ENCODE data around the gene ABCC3.

- no peak for TF ChIP-seq CTCF (IDR thresholded peaks at IDR 0.05)
- TF ChIP-seq ZFX (IDR thresholded peaks at IDR 0.05; ENCODE audit: borderline replicate concordance): no peak
These were observed 49.3 kb upstream of the ABCC3 start for GRCh38 chr17:50585346-50585745.

Data from 22Rv1 (cell line).